A549 (cell line): ENCODE results near the gene OSBPL8. TPM values are rescaled to one million over a fixed set of nuclear protein-coding genes. Genes with fewer than 3 reads are reported as not detected.

Source experiments
- ATAC-seq, 2 experiments: fragments of 200-7000 bp in 1 of 2; fragments of >200 bp in 1 of 2; cut with Nextera tagmentation in 1 of 2; cut with Tn5 transposase in 1 of 2; 3 replicates each; pipeline versions ENCODE4 v1.8.0 to v1.9.1; 2018 to 2020; ENCODE audit warnings: mild to moderate bottlenecking in 1 of 2, moderate library complexity in 1 of 2
- CTCF ChIA-PET: fragments of 300-600 bp; sonication (Branson Sonifier 250); formaldehyde crosslinking; extraction: SDS; loops from one replicate; lab custom pipeline; 2021; ENCODE audit warnings: antibody characterized with exemption, inconsistent platforms; lab: Yijun Ruan, JAX
- POLR2A ChIA-PET: fragments of 350-600 bp; formaldehyde crosslinking; extraction: SDS; loops from one replicate; lab custom pipeline; 2021; ENCODE audit warnings: antibody characterized with exemption, inconsistent platforms; lab: Yijun Ruan, JAX
- DNase-seq, 2 experiments: peaks; one replicate each; pipeline versions ENCODE4 v3.0.0 to v3.0.0-alpha.2; 2011 to 2016; ENCODE audit warnings: low read depth in 1 of 2, low spot score in 1 of 2
- FAIRE-seq: peaks from 2 replicates; lab custom pipeline; 2011; peaks lifted over from hg19 to GRCh38; lab: Jason Lieb, UNC
- H3K27ac ChIP-seq, 2 experiments: fragments of >200 bp; sonication (Bioruptor Twin); formaldehyde crosslinking; 3 replicates each; pipeline ENCODE4 v1.5.1; 2016 to 2017
- H3K4me1 ChIP-seq: fragments of >200 bp; sonication (Bioruptor Twin); formaldehyde crosslinking; 3 replicates; pipeline ENCODE4 v1.6.1; 2016
- H3K4me2 ChIP-seq: fragments of >200 bp; sonication (Bioruptor Twin); formaldehyde crosslinking; 3 replicates; pipeline ENCODE4 v1.6.1; 2016
- H3K4me3 ChIP-seq: fragments of >200 bp; sonication (Bioruptor Twin); formaldehyde crosslinking; 3 replicates; pipeline ENCODE4 v1.5.1; 2016
- H3K9me3 ChIP-seq: fragments of >200 bp; sonication (Bioruptor Twin); formaldehyde crosslinking; 3 replicates; pipeline ENCODE4 v1.6.1; 2016
- CBX8 ChIP-seq: fragments of 200-600 bp; sonication (generic); IDR thresholded peaks from 2 replicates; pipeline ENCODE4 v1.6.1; 2016
- CEBPB ChIP-seq, 2 experiments: fragments of >200 bp in 1 of 2; sonication (Bioruptor Twin) in 1 of 2; formaldehyde crosslinking in 1 of 2; IDR thresholded peaks; 2 replicates each; pipeline ENCODE4 v1.6.1; 2012 to 2016
- EHMT2 ChIP-seq: fragments of 200-600 bp; sonication (generic); IDR thresholded peaks from 2 replicates; pipeline ENCODE4 v1.6.1; 2016; ENCODE audit warnings: antibody characterized with exemption, low read depth, mild to moderate bottlenecking, moderate library complexity
- ESRRA ChIP-seq: fragments of 150-350 bp; IDR thresholded peaks from 2 replicates; pipeline ENCODE4 v1.6.1; 2014; ENCODE audit warnings: mild to moderate bottlenecking, low read length, borderline replicate concordance
- FOSL2 ChIP-seq, 2 experiments: fragments of 450-650 bp in 1 of 2; fragments of >200 bp in 1 of 2; sonication (Bioruptor Twin) in 1 of 2; formaldehyde crosslinking; IDR thresholded peaks; 2 replicates each; pipeline versions ENCODE4 v1.5.0 to v1.6.1; 2016 to 2020; ENCODE audit warnings: mild to moderate bottlenecking in 1 of 2, moderate library complexity in 1 of 2
- HOXA7 ChIP-seq: fragments of 250-450 bp; sonication (Bioruptor Pico); IDR thresholded peaks from 2 replicates; pipeline ENCODE4 v1.5.0; 2020; ENCODE audit warnings: mild to moderate bottlenecking, moderate library complexity
- HOXB13 ChIP-seq: fragments of 250-450 bp; sonication (Bioruptor Pico); IDR thresholded peaks from 2 replicates; pipeline ENCODE4 v1.5.0; 2020; ENCODE audit warnings: low read depth, mild to moderate bottlenecking, moderate library complexity
- JUN ChIP-seq, 2 experiments: fragments of >200 bp; sonication (Bioruptor Twin); formaldehyde crosslinking; IDR thresholded peaks; 2 replicates in 1 of 2; 3 replicates in 1 of 2; pipeline ENCODE4 v1.6.1; 2016 to 2017
- JUNB ChIP-seq: fragments of >200 bp; sonication (Bioruptor Twin); formaldehyde crosslinking; IDR thresholded peaks from 2 replicates; pipeline ENCODE4 v1.6.1; 2016
- KDM5A ChIP-seq: fragments of 200-600 bp; sonication (generic); IDR thresholded peaks from 2 replicates; pipeline ENCODE4 v1.6.1; 2016; ENCODE audit warnings: antibody characterized with exemption, mild to moderate bottlenecking
- MAFK ChIP-seq: fragments of 450-650 bp; IDR thresholded peaks from 2 replicates; pipeline ENCODE4 v1.6.1; 2014; ENCODE audit not compliant: partially characterized antibody
- MYC ChIP-seq: IDR thresholded peaks from 2 replicates; pipeline ENCODE4 v1.6.1; 2012; ENCODE audit warnings: mild to moderate bottlenecking, inconsistent platforms, low read length, improper control_type of control experiment, borderline replicate concordance
- NPAS2 ChIP-seq: fragments of 250-450 bp; sonication (Bioruptor Pico); IDR thresholded peaks from 2 replicates; pipeline ENCODE4 v1.8.0; 2022; ENCODE audit warnings: mild to moderate bottlenecking, moderate library complexity, borderline replicate concordance
- NR3C1 ChIP-seq: fragments of >200 bp; sonication (Bioruptor Twin); formaldehyde crosslinking; IDR thresholded peaks from 3 replicates; pipeline ENCODE4 v1.6.1; 2017
- PHF8 ChIP-seq: fragments of 200-600 bp; sonication (generic); IDR thresholded peaks from 2 replicates; pipeline ENCODE4 v1.6.1; 2016; ENCODE audit warnings: low read depth, mild to moderate bottlenecking, antibody characterized with exemption, moderate library complexity, borderline replicate concordance
- POLR2A ChIP-seq: IDR thresholded peaks from 2 replicates; pipeline ENCODE4 v1.6.1; 2012; ENCODE audit warnings: mild to moderate bottlenecking, low read length
- POLR2AphosphoS2 ChIP-seq: conservative IDR thresholded peaks from 2 replicates; pipeline ENCODE4 v1.6.1; 2012; ENCODE audit warnings: low read length, improper control_type of control experiment, inconsistent platforms
- RARB ChIP-seq: fragments of 250-450 bp; sonication (Bioruptor Pico); IDR thresholded peaks from 2 replicates; pipeline ENCODE4 v1.8.0; 2021; ENCODE audit warnings: mild to moderate bottlenecking, moderate library complexity
- RFX5 ChIP-seq: fragments of 450-650 bp; IDR thresholded peaks from 2 replicates; pipeline ENCODE4 v1.7.1; 2014; ENCODE audit warnings: antibody characterized with exemption, mild to moderate bottlenecking, moderate library complexity
- SMC3 ChIP-seq: fragments of >200 bp; sonication (Bioruptor Twin); formaldehyde crosslinking; IDR thresholded peaks from 3 replicates; pipeline ENCODE4 v1.6.1; 2018; ENCODE audit warnings: inconsistent platforms
- TP53 ChIP-seq: fragments of 250-450 bp; sonication (Bioruptor Pico); IDR thresholded peaks from 2 replicates; pipeline ENCODE4 v1.5.0; 2021; ENCODE audit warnings: mild to moderate bottlenecking, moderate library complexity
- ZC3H11A ChIP-seq: fragments of 450-650 bp; IDR thresholded peaks from 2 replicates; pipeline ENCODE4 v1.6.1; 2014; ENCODE audit warnings: antibody characterized with exemption, mild to moderate bottlenecking
- ZFP36 ChIP-seq: fragments of 450-650 bp; IDR thresholded peaks from 2 replicates; pipeline ENCODE4 v1.6.1; 2014; ENCODE audit warnings: borderline replicate concordance; ENCODE audit not compliant: partially characterized antibody
- WGBS: methylation state at CpG from one replicate; pipeline ENCODE4 v1.1.6; 2017; ENCODE audit errors: missing lambda C conversion rate; 5-methylcytosine and 5-hydroxymethylcytosine counted together
- polyA plus RNA-seq, 4 experiments: library from polyadenylated mRNA; depleted of rRNA in 3 of 4; stranded (reverse); fragments of >200 nt; fragmentation: RNase III in 1 of 4; extraction: RNeasy Plus Mini Kit Qiagen cat#74134 plus additional on column Dnase treatment in 1 of 4; gene quantifications; 2 replicates in 3 of 4; 3 replicates in 1 of 4; pipeline ENCODE4 v1.2.3, GENCODE V29; 2011 to 2017
- TF ChIP-seq, protein P1 (sequence below): IDR thresholded peaks from 2 replicates; pipeline ENCODE4 v1.6.1; 2012; ENCODE audit warnings: low read depth, borderline replicate concordance
- TF ChIP-seq, protein P2 (sequence below): fragments of 150-350 bp; IDR thresholded peaks from 2 replicates; pipeline ENCODE4 v1.6.1; 2014; ENCODE audit warnings: low read depth, mild to moderate bottlenecking, low read length
- TF ChIP-seq, protein P3 (sequence below): fragments of >200 bp; sonication (Bioruptor Twin); formaldehyde crosslinking; IDR thresholded peaks from 3 replicates; pipeline ENCODE4 v1.6.1; 2016
- TF ChIP-seq, protein P4 (sequence below): fragments of >200 bp; sonication (Bioruptor Twin); formaldehyde crosslinking; IDR thresholded peaks from 3 replicates; pipeline ENCODE4 v1.5.1; 2016
- TF ChIP-seq, protein P5 (sequence below): IDR thresholded peaks from 2 replicates; pipeline ENCODE4 v1.6.1; 2012
- TF ChIP-seq, protein P6 (sequence below): IDR thresholded peaks from 2 replicates; pipeline ENCODE4 v1.6.1; 2012
- TF ChIP-seq, protein P7 (sequence below): fragments of 450-650 bp; IDR thresholded peaks from 2 replicates; pipeline ENCODE4 v1.6.1; 2014; ENCODE audit warnings: antibody characterized with exemption

Gene OSBPL8
- polyA plus RNA-seq, 2 of the 4 experiments (the other 2 are of a cell fraction) = 15.4 to 43.2 TPM

DNA sequence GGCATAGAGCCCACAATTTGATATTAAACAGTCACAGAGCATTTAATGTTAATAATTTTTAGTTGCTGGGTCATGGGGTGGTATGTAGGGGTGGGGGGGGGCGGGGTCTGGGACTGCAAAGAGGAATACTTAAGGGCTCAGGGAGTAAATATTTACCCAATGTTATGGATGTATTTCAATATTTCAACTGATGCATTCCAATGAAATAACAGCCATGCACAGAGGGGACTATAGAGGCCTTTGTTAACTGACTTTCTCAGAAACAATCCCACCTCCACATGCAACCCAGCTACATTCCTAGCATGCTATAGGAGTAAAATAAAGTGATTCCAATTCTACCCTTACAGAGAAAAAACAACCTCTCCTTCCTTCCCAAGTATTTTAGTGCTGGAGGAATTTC, 203.5 kb downstream of the OSBPL8 start:
- ChIA-PET POLR2A (no interaction called here), CTCF (interaction anchor here (1.2 kb wide), 1 partner anchor 8 kb away, joined by 3 read pairs; the partner anchor contains the start of gene BBS10)
- FAIRE-seq (no peak), ATAC-seq (no peak), DNase-seq (no peak)
- Histone ChIP-seq H3K9me3 (no peaks in the 10 kb centered on the region), H3K4me2 (no peak overlapping the region), H3K4me3 (no peak overlapping the region), H3K27ac (no peak overlapping the region), H3K4me1 (no peaks in the 10 kb centered on the region)
- WGBS = 17% methylated on average over 1 of the region's 1 CpG
- TF ChIP-seq FOSL2 (IDR thresholded peaks at IDR 0.05) (no peak), FOSL2 (CRISPR knock-in tag; IDR thresholded peaks at IDR 0.05) (no peak), SMC3 (no peak), NPAS2 (CRISPR knock-in tag) (no peak)

DNA sequence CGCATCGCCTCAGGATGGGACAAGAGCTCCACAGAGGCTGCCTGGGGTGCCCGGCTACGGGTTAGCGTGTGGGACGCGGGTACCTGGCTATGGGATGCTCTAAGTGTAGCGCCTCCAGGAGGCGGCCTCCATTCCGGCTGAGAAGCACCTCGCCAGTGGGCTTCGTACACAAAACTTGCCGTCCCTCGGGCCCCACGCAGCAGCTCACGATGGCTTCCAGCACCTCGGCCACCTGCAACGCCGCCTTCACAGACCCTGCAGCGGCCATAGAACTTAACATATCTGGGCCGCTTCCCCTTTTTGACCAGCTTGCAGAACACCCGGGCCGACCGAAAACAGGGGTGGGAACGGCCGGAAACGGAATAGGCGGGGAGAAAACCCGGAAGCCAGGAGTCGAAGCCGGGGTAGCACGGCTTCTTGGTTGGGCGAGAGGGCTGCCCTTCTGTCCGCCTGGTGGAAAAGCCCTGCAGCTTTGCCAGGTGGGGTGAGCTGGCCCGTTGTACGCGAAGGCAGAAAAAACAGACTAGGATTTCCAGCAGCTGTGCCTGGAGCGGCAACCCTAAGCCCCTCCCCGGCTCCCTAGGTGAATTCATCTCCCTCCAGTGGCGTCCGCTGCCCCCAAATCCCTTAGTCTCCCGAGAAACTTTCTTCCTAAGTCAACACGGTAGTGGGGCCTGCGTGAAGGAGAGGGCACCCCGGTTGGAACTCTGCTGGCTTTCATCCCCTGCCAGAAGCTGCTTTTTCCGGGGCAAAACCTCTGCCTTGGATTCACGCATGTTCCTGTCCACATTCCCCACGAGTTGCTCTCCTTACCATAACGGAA, 211.3 kb downstream of the OSBPL8 start, which contains the start of gene BBS10:
Gene BBS10 (minus strand): TSS at position 337 of the 823 bp plus-strand sequence. CDS start 57 bp downstream, at position 280.
- ChIA-PET POLR2A (interaction anchor here (0.6 to 2.8 kb wide), 13 partner anchors 9 to 837 kb away, joined by 3 to 19 read pairs (median 4); partner anchors contain the start of genes KRR1, NAP1L1 and PHLDA1), CTCF (interaction anchor here (0.6 to 2.9 kb wide), 38 partner anchors 8 to 1190 kb away, joined by 3 to 31 read pairs (median 4); partner anchors contain the start of gene PHLDA1)
- Histone ChIP-seq H3K4me3 (peak within 1 kb of the TSS; percentile 67), H3K9me3 (no peaks in the 10 kb centered on the region), H3K4me1 (peaks cover 15% of the 10 kb centered on the region; the same call in 2 of the 3 replicates), H3K27ac (peak within 1 kb of the TSS; percentile 90 to 97), H3K4me2 (peak within 1 kb of the TSS; percentile 92)
- ATAC-seq (peak; percentile 99), FAIRE-seq (no peak), DNase-seq (peak; percentile 86 to 92)
- WGBS = 7% methylated on average over 40 of the region's 49 CpGs
- TF ChIP-seq ESRRA (no peak), PHF8 (peak; percentile 69), HOXA7 (CRISPR knock-in tag) (no peak), JUNB (no peak), TP53 (no peak), POLR2A (peak; percentile 87), CEBPB (IDR thresholded peaks at IDR 0.05) (peak in 1 of 2 experiments; percentile 8; a peak in 1 of 4 replicates), ZC3H11A (no peak), ZFP36 (no peak), MAFK (peak; percentile 86), CBX8 (no peak), RFX5 (no peak), EHMT2 (no peak), SMC3 (peak; percentile 53), KDM5A (peak; percentile 90), RARB (CRISPR knock-in tag) (no peak), POLR2AphosphoS2 (no peak), NR3C1 (no peak), JUN (IDR thresholded peaks at IDR 0.05) (peak; percentile 67 to 91; a peak in 4 of 5 replicates), MYC (no peak), HOXB13 (CRISPR knock-in tag) (peak; percentile 32; the same call in 1 of the 2 replicates)
- TF ChIP-seq, protein P1, sequence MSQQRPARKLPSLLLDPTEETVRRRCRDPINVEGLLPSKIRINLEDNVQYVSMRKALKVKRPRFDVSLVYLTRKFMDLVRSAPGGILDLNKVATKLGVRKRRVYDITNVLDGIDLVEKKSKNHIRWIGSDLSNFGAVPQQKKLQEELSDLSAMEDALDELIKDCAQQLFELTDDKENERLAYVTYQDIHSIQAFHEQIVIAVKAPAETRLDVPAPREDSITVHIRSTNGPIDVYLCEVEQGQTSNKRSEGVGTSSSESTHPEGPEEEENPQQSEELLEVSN = peak; percentile 81; the same call in 1 of the 2 replicates
- TF ChIP-seq, protein P2, sequence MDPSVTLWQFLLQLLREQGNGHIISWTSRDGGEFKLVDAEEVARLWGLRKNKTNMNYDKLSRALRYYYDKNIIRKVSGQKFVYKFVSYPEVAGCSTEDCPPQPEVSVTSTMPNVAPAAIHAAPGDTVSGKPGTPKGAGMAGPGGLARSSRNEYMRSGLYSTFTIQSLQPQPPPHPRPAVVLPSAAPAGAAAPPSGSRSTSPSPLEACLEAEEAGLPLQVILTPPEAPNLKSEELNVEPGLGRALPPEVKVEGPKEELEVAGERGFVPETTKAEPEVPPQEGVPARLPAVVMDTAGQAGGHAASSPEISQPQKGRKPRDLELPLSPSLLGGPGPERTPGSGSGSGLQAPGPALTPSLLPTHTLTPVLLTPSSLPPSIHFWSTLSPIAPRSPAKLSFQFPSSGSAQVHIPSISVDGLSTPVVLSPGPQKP = no peak
- TF ChIP-seq, protein P3, sequence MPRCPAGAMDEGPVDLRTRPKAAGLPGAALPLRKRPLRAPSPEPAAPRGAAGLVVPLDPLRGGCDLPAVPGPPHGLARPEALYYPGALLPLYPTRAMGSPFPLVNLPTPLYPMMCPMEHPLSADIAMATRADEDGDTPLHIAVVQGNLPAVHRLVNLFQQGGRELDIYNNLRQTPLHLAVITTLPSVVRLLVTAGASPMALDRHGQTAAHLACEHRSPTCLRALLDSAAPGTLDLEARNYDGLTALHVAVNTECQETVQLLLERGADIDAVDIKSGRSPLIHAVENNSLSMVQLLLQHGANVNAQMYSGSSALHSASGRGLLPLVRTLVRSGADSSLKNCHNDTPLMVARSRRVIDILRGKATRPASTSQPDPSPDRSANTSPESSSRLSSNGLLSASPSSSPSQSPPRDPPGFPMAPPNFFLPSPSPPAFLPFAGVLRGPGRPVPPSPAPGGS = peak; percentile 88; the same call in 2 of the 3 replicates
- TF ChIP-seq, protein P4, sequence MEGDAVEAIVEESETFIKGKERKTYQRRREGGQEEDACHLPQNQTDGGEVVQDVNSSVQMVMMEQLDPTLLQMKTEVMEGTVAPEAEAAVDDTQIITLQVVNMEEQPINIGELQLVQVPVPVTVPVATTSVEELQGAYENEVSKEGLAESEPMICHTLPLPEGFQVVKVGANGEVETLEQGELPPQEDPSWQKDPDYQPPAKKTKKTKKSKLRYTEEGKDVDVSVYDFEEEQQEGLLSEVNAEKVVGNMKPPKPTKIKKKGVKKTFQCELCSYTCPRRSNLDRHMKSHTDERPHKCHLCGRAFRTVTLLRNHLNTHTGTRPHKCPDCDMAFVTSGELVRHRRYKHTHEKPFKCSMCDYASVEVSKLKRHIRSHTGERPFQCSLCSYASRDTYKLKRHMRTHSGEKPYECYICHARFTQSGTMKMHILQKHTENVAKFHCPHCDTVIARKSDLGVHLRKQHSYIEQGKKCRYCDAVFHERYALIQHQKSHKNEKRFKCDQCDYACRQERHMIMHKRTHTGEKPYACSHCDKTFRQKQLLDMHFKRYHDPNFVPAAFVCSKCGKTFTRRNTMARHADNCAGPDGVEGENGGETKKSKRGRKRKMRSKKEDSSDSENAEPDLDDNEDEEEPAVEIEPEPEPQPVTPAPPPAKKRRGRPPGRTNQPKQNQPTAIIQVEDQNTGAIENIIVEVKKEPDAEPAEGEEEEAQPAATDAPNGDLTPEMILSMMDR = peak; percentile 64
- TF ChIP-seq, protein P5, sequence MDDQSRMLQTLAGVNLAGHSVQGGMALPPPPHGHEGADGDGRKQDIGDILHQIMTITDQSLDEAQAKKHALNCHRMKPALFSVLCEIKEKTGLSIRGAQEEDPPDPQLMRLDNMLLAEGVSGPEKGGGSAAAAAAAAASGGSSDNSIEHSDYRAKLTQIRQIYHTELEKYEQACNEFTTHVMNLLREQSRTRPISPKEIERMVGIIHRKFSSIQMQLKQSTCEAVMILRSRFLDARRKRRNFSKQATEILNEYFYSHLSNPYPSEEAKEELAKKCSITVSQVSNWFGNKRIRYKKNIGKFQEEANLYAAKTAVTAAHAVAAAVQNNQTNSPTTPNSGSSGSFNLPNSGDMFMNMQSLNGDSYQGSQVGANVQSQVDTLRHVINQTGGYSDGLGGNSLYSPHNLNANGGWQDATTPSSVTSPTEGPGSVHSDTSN = peak; percentile 92
- TF ChIP-seq, protein P6, sequence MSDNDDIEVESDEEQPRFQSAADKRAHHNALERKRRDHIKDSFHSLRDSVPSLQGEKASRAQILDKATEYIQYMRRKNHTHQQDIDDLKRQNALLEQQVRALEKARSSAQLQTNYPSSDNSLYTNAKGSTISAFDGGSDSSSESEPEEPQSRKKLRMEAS = peak; percentile 93; the same call in 1 of the 2 replicates
- TF ChIP-seq, protein P7, sequence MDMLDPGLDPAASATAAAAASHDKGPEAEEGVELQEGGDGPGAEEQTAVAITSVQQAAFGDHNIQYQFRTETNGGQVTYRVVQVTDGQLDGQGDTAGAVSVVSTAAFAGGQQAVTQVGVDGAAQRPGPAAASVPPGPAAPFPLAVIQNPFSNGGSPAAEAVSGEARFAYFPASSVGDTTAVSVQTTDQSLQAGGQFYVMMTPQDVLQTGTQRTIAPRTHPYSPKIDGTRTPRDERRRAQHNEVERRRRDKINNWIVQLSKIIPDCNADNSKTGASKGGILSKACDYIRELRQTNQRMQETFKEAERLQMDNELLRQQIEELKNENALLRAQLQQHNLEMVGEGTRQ = no peak
